ENCODE results near the gene GPAM. TPM values are rescaled to one million over a fixed set of nuclear protein-coding genes. Genes with fewer than 3 reads are reported as not detected.

GPAM gene
- total and polyA plus RNA-seq, 2 of the 8 experiments (the other 6 are each of a cell fraction or from before 2014, with no cell fraction given): 5.5 to 15.5 TPM

- TF ChIP-seq CHD7 (IDR thresholded peaks at IDR 0.05; ENCODE audit: insufficient replicate concordance, low read length): no peak
- TF ChIP-seq SP1 (IDR thresholded peaks at IDR 0.05; ENCODE audit: low read depth, low read length): no peak
- TF ChIP-seq E2F6 (IDR thresholded peaks at IDR 0.05): no peak
- no peak for TF ChIP-seq ASH2L (IDR thresholded peaks at IDR 0.05; ENCODE audit: low read length)
- TF ChIP-seq MAX (IDR thresholded peaks at IDR 0.05): no peak
- TF ChIP-seq RAD21 (IDR thresholded peaks at IDR 0.05 in 1 of 2, conservative IDR thresholded peaks at IDR 0.05 in 1 of 2; ENCODE audit: low read depth in 2 of 2, low read length in 2 of 2): peak; percentile 85 to 90
Measured at GRCh38 chr10:112140110-112140970, 43.2 kb downstream of the GPAM start (continued).

Measured in H1 (cell line).